IMR-90 (cell line): ENCODE measurements around the gene TBC1D4. TPM values are rescaled to one million over a fixed set of nuclear protein-coding genes. Genes with fewer than 3 reads are reported as not detected.

Source experiments
- ATAC-seq: fragments of 200-7000 bp; cut with Tn5 transposase; 2 replicates; pipeline ENCODE4 v1.9.1; 2020; ENCODE audit warnings: low read depth, mild to moderate bottlenecking, moderate library complexity
- BruUV-seq: library from RNA; stranded (reverse); fragments of 400-500 nt; replicated peaks from 2 replicates; lab custom pipeline; 2021; lab: Mats Ljungman, UMichigan
- CTCF ChIA-PET: fragments of 300-600 bp; formaldehyde crosslinking; extraction: SDS; loops from one replicate; lab custom pipeline; 2021; ENCODE audit warnings: antibody characterized with exemption; lab: Yijun Ruan, JAX
- POLR2A ChIA-PET: fragments of 300-600 bp; sonication (Branson Sonifier 250); formaldehyde crosslinking; loops from one replicate; lab custom pipeline; 2022; ENCODE audit warnings: antibody characterized with exemption; ENCODE audit not compliant: unreplicated experiment; lab: Charles Lee
- DNase-seq: peaks from one replicate; pipeline ENCODE4 v3.0.0; 2013
- H2AFZ ChIP-seq: replicated peaks from 2 replicates; pipeline ENCODE3; 2013; ENCODE audit warnings: low read length, mild to moderate bottlenecking; ENCODE audit not compliant: poor library complexity
- H2AK5ac ChIP-seq: 2 replicates; pipeline ENCODE4 v1.6.1; 2013; ENCODE audit warnings: low read depth, low read length, inconsistent platforms
- H2AK9ac ChIP-seq: replicated peaks from 2 replicates; pipeline ENCODE3; 2013; ENCODE audit warnings: mild to moderate bottlenecking, low read depth, low read length, moderate library complexity; ENCODE audit not compliant: poor library complexity
- H2BK120ac ChIP-seq: 2 replicates; pipeline ENCODE4 v1.6.1; 2013; ENCODE audit warnings: low read depth, low read length, inconsistent platforms
- H2BK15ac ChIP-seq: 3 replicates; pipeline ENCODE4 v1.6.1; 2013; ENCODE audit warnings: low read depth, low read length, inconsistent platforms
- H2BK20ac ChIP-seq: 2 replicates; pipeline ENCODE4 v1.6.1; 2013; ENCODE audit warnings: low read depth, mild to moderate bottlenecking, inconsistent platforms, low read length, moderate library complexity
- H2BK5ac ChIP-seq: 2 replicates; pipeline ENCODE4 v1.6.1; 2013; ENCODE audit warnings: mild to moderate bottlenecking, low read depth, low read length, inconsistent platforms; ENCODE audit not compliant: poor library complexity, severe bottlenecking
- H3K14ac ChIP-seq: replicated peaks from 2 replicates; pipeline ENCODE4 v1.6.1; 2013; ENCODE audit warnings: low read depth, low read length, inconsistent platforms
- H3K18ac ChIP-seq: 2 replicates; pipeline ENCODE4 v1.6.1; 2013; ENCODE audit warnings: low read depth, low read length, control low read depth
- H3K23ac ChIP-seq: 2 replicates; pipeline ENCODE4 v1.6.1; 2013; ENCODE audit warnings: low read depth, low read length, inconsistent platforms
- H3K27ac ChIP-seq: 2 replicates; pipeline ENCODE4 v1.5.1; 2013; ENCODE audit warnings: mild to moderate bottlenecking, control low read depth, low read length; ENCODE audit not compliant: insufficient read depth
- H3K27me3 ChIP-seq: 2 replicates; pipeline ENCODE4 v1.6.1; 2013; ENCODE audit warnings: low read length; ENCODE audit not compliant: control insufficient read depth, insufficient read depth
- H3K36me3 ChIP-seq: 2 replicates; pipeline ENCODE4 v1.6.1; 2013; ENCODE audit warnings: low read length, mixed read lengths; ENCODE audit not compliant: control insufficient read depth, insufficient read depth
- H3K4ac ChIP-seq: 2 replicates; pipeline ENCODE4 v1.6.1; 2013; ENCODE audit warnings: low read depth, low read length, inconsistent platforms
- H3K4me1 ChIP-seq: 2 replicates; pipeline ENCODE4 v1.6.1; 2013; ENCODE audit warnings: low read length, mixed read lengths; ENCODE audit not compliant: control insufficient read depth, insufficient read depth
- H3K4me2 ChIP-seq: 2 replicates; pipeline ENCODE4 v1.6.1; 2013; ENCODE audit warnings: low read depth, mild to moderate bottlenecking, control low read depth, low read length, moderate library complexity
- H3K4me3 ChIP-seq: 2 replicates; pipeline ENCODE4 v1.5.1; 2013; ENCODE audit warnings: low read depth, mild to moderate bottlenecking, control low read depth, low read length, moderate library complexity; ENCODE audit not compliant: insufficient read depth
- H3K56ac ChIP-seq: 2 replicates; pipeline ENCODE4 v1.6.1; 2013; ENCODE audit warnings: low read length, inconsistent platforms; ENCODE audit not compliant: insufficient read depth; ENCODE audit errors: extremely low read depth
- H3K79me1 ChIP-seq, 2 experiments: 2 replicates each; pipeline ENCODE4 v1.6.1; 2013; ENCODE audit warnings: low read length in 2 of 2, inconsistent platforms in 1 of 2, low read depth in 1 of 2
- H3K9ac ChIP-seq: 2 replicates; pipeline ENCODE4 v1.6.1; 2013; ENCODE audit warnings: low read depth, low read length, control low read depth
- H3K9me1 ChIP-seq: 2 replicates; pipeline ENCODE4 v1.6.1; 2013; ENCODE audit warnings: low read length, inconsistent platforms; ENCODE audit not compliant: insufficient read depth
- H3K9me3 ChIP-seq: 2 replicates; pipeline ENCODE4 v1.6.1; 2013; ENCODE audit warnings: low read length; ENCODE audit not compliant: control insufficient read depth, insufficient read depth
- H4K20me1 ChIP-seq: 2 replicates; pipeline ENCODE4 v1.6.1; 2013; ENCODE audit warnings: low read length, inconsistent platforms; ENCODE audit not compliant: insufficient read depth
- H4K5ac ChIP-seq: 2 replicates; pipeline ENCODE4 v1.6.1; 2013; ENCODE audit warnings: mild to moderate bottlenecking, low read depth, low read length, control low read depth
- H4K8ac ChIP-seq, 2 experiments: 2 replicates each; pipeline ENCODE4 v1.6.1; 2013; ENCODE audit warnings: low read depth in 2 of 2, low read length in 2 of 2, control low read depth in 1 of 2, inconsistent platforms in 1 of 2
- H4K91ac ChIP-seq: 2 replicates; pipeline ENCODE4 v1.6.1; 2013; ENCODE audit warnings: low read depth, low read length, inconsistent platforms; ENCODE audit not compliant: insufficient read depth
- FOS ChIP-seq: fragments of 150-350 bp; IDR thresholded peaks from 2 replicates; pipeline ENCODE4 v1.6.1; 2016; ENCODE audit warnings: low read depth, low read length
- MAFK ChIP-seq: IDR thresholded peaks from 2 replicates; pipeline ENCODE4 v1.6.1; 2012; ENCODE audit warnings: low read depth, low read length, improper control_type of control experiment
- MXI1 ChIP-seq: IDR thresholded peaks from 2 replicates; pipeline ENCODE4 v1.6.1; 2012; ENCODE audit warnings: low read depth, mild to moderate bottlenecking, low read length, moderate library complexity, borderline replicate concordance
- RFX5 ChIP-seq: IDR thresholded peaks from 2 replicates; pipeline ENCODE4 v1.8.0; 2012; ENCODE audit warnings: low read depth, mild to moderate bottlenecking, low read length, moderate library complexity
- WGBS, 2 experiments: methylation state at CpG; one replicate each; pipeline versions ENCODE4 v1.1.5 to v1.1.7; 2013; ENCODE audit warnings: missing lambda C conversion rate in 2 of 2; ENCODE audit not compliant: insufficient read length in 1 of 2; ENCODE audit errors: extremely low coverage in 2 of 2; 5-methylcytosine and 5-hydroxymethylcytosine counted together
- dilution Hi-C: fragments of 300-500 bp; cut with HindIII; formaldehyde crosslinking; loops from one replicate; pipeline ENCODE4 v1.14.3; 2018; ENCODE audit warnings: low sequenced_read_pairs; ENCODE audit not compliant: unreplicated experiment
- in situ Hi-C: fragments of 300-500 bp; cut with MboI; formaldehyde crosslinking; loops from 3 replicates; pipeline ENCODE4 v1.14.3; 2019; ENCODE audit warnings: low sequenced_read_pairs, inconsistent platforms, mixed read lengths
- intact Hi-C: fragments of 100-400 bp; cut with micrococcal nuclease; formaldehyde crosslinking; loops from 2 replicates; pipeline ENCODE4 v1.10.0; 2022
- polyA plus RNA-seq, 3 experiments: library from polyadenylated mRNA; depleted of rRNA; stranded (reverse); fragments of >200 nt; gene quantifications; 2 replicates each; pipeline ENCODE4 v1.2.3, GENCODE V29; 2012; ENCODE audit warnings: low replicate concordance in 1 of 3
- total RNA-seq: library from RNA; depleted of rRNA; stranded (reverse); fragments of >200 nt; gene quantifications from 2 replicates; pipeline ENCODE4 v1.2.3, GENCODE V29; 2012
- TF ChIP-seq, protein P1 (sequence below): conservative IDR thresholded peaks from 2 replicates; pipeline ENCODE4 v1.5.1; 2012; ENCODE audit warnings: mild to moderate bottlenecking, low read depth, low read length, improper control_type of control experiment
- TF ChIP-seq, protein P2 (sequence below): fragments of 150-350 bp; IDR thresholded peaks from 2 replicates; pipeline ENCODE4 v1.6.1; 2017; ENCODE audit warnings: mild to moderate bottlenecking, antibody characterized with exemption, low read length, low read depth

TBC1D4 gene
- total and polyA plus RNA-seq, 2 of the 4 experiments (the other 2 are of a cell fraction) = 7.5 to 22.8 TPM

DNA sequence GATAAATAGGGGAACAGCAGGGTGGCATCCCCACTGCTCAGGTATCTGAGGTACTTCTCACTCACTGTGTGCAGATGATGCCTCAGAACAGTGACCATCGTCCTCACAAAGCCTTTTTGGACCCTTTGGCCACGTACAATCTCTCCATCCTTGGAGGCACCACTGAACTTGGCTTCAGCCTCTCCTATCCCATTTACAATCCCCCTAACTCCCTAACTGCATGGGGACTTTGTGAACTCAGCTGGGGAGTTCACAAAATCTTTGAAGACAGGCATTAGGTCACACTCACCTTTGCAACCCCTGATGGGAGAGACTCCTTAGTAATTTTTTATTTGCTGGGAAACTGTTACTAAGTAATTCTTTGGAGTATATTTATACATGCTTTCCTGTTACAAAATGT, 60.8 kb downstream of the TBC1D4 start:
- Histone ChIP-seq H2BK20ac (no peak overlapping the region), H3K14ac (no peak overlapping the region), H4K20me1 (no peaks in the 10 kb centered on the region), H4K5ac (no peak overlapping the region), H3K9me3 (no peaks in the 10 kb centered on the region), H4K8ac (no peak overlapping the region), H3K4me2 (no peak overlapping the region), H3K23ac (no peak overlapping the region), H3K36me3 (no peaks in the 10 kb centered on the region), H2BK120ac (no peak overlapping the region), H3K4me1 (peaks cover 9% of the 10 kb centered on the region), H3K4ac (no peak overlapping the region), H3K9me1 (peaks cover 9% of the 10 kb centered on the region), H3K79me1 (peaks cover 4 to 10% of the 10 kb centered on the region in 2 experiments; a peak in 3 of 4 replicates), H3K18ac (no peak overlapping the region), H2BK5ac (no peak overlapping the region), H2AK5ac (no peak overlapping the region), H2AK9ac (no peak overlapping the region), H3K4me3 (no peak overlapping the region), H3K27ac (no peak overlapping the region), H3K56ac (no peak overlapping the region), H2AFZ (no peak overlapping the region), H4K91ac (no peak overlapping the region), H3K9ac (no peak overlapping the region), H2BK15ac (no peak overlapping the region), H3K27me3 (no peaks in the 10 kb centered on the region)
- ChIA-PET CTCF (no interaction called here), POLR2A (no interaction called here)
- in situ Hi-C loops (no loop called here), dilution Hi-C loops (no loop called here), intact Hi-C loops (no loop called here)
- 100% methylated on average over 1 of the region's 2 CpGs; no CpG with 5 or more reads in 1 of the 2 experiments for WGBS, 2 experiments
- DNase-seq (no peak), ATAC-seq (no peak)
- no TSS peak for BruUV-seq
- TF ChIP-seq, protein P1, sequence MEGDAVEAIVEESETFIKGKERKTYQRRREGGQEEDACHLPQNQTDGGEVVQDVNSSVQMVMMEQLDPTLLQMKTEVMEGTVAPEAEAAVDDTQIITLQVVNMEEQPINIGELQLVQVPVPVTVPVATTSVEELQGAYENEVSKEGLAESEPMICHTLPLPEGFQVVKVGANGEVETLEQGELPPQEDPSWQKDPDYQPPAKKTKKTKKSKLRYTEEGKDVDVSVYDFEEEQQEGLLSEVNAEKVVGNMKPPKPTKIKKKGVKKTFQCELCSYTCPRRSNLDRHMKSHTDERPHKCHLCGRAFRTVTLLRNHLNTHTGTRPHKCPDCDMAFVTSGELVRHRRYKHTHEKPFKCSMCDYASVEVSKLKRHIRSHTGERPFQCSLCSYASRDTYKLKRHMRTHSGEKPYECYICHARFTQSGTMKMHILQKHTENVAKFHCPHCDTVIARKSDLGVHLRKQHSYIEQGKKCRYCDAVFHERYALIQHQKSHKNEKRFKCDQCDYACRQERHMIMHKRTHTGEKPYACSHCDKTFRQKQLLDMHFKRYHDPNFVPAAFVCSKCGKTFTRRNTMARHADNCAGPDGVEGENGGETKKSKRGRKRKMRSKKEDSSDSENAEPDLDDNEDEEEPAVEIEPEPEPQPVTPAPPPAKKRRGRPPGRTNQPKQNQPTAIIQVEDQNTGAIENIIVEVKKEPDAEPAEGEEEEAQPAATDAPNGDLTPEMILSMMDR = no peak
- TF ChIP-seq MAFK = no peak
- no peak for TF ChIP-seq RFX5
- TF ChIP-seq, protein P2, sequence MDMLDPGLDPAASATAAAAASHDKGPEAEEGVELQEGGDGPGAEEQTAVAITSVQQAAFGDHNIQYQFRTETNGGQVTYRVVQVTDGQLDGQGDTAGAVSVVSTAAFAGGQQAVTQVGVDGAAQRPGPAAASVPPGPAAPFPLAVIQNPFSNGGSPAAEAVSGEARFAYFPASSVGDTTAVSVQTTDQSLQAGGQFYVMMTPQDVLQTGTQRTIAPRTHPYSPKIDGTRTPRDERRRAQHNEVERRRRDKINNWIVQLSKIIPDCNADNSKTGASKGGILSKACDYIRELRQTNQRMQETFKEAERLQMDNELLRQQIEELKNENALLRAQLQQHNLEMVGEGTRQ = no peak
- TF ChIP-seq MXI1 = no peak
- TF ChIP-seq FOS = no peak
